IMR-90 (cell line): Measurements from ENCODE around the gene IRGQ. TPM values are rescaled to one million over a fixed set of nuclear protein-coding genes. Genes with fewer than 3 reads are reported as not detected.

ENCODE experiments used
- ATAC-seq: fragments of 200-7000 bp; cut with Tn5 transposase; 2 replicates; pipeline ENCODE4 v1.9.1; 2020; ENCODE audit warnings: low read depth, mild to moderate bottlenecking, moderate library complexity
- BruUV-seq: library from RNA; stranded (reverse); fragments of 400-500 nt; replicated peaks from 2 replicates; lab custom pipeline; 2021; lab: Mats Ljungman, UMichigan
- CTCF ChIA-PET: fragments of 300-600 bp; formaldehyde crosslinking; extraction: SDS; loops from one replicate; lab custom pipeline; 2021; ENCODE audit warnings: antibody characterized with exemption; lab: Yijun Ruan, JAX
- POLR2A ChIA-PET: fragments of 300-600 bp; sonication (Branson Sonifier 250); formaldehyde crosslinking; loops from one replicate; lab custom pipeline; 2022; ENCODE audit warnings: antibody characterized with exemption; ENCODE audit not compliant: unreplicated experiment; lab: Charles Lee
- DNase-seq: peaks from one replicate; pipeline ENCODE4 v3.0.0; 2013
- H2AFZ ChIP-seq: replicated peaks from 2 replicates; pipeline ENCODE3; 2013; ENCODE audit warnings: low read length, mild to moderate bottlenecking; ENCODE audit not compliant: poor library complexity
- H2AK5ac ChIP-seq: 2 replicates; pipeline ENCODE4 v1.6.1; 2013; ENCODE audit warnings: low read depth, low read length, inconsistent platforms
- H2AK9ac ChIP-seq: replicated peaks from 2 replicates; pipeline ENCODE3; 2013; ENCODE audit warnings: mild to moderate bottlenecking, low read depth, low read length, moderate library complexity; ENCODE audit not compliant: poor library complexity
- H2BK120ac ChIP-seq: 2 replicates; pipeline ENCODE4 v1.6.1; 2013; ENCODE audit warnings: low read depth, low read length, inconsistent platforms
- H2BK15ac ChIP-seq: 3 replicates; pipeline ENCODE4 v1.6.1; 2013; ENCODE audit warnings: low read depth, low read length, inconsistent platforms
- H2BK20ac ChIP-seq: 2 replicates; pipeline ENCODE4 v1.6.1; 2013; ENCODE audit warnings: low read depth, mild to moderate bottlenecking, inconsistent platforms, low read length, moderate library complexity
- H2BK5ac ChIP-seq: 2 replicates; pipeline ENCODE4 v1.6.1; 2013; ENCODE audit warnings: mild to moderate bottlenecking, low read depth, low read length, inconsistent platforms; ENCODE audit not compliant: poor library complexity, severe bottlenecking
- H3K14ac ChIP-seq: replicated peaks from 2 replicates; pipeline ENCODE4 v1.6.1; 2013; ENCODE audit warnings: low read depth, low read length, inconsistent platforms
- H3K18ac ChIP-seq: 2 replicates; pipeline ENCODE4 v1.6.1; 2013; ENCODE audit warnings: low read depth, low read length, control low read depth
- H3K23ac ChIP-seq: 2 replicates; pipeline ENCODE4 v1.6.1; 2013; ENCODE audit warnings: low read depth, low read length, inconsistent platforms
- H3K27ac ChIP-seq: 2 replicates; pipeline ENCODE4 v1.5.1; 2013; ENCODE audit warnings: mild to moderate bottlenecking, control low read depth, low read length; ENCODE audit not compliant: insufficient read depth
- H3K27me3 ChIP-seq: 2 replicates; pipeline ENCODE4 v1.6.1; 2013; ENCODE audit warnings: low read length; ENCODE audit not compliant: control insufficient read depth, insufficient read depth
- H3K36me3 ChIP-seq: 2 replicates; pipeline ENCODE4 v1.6.1; 2013; ENCODE audit warnings: low read length, mixed read lengths; ENCODE audit not compliant: control insufficient read depth, insufficient read depth
- H3K4ac ChIP-seq: 2 replicates; pipeline ENCODE4 v1.6.1; 2013; ENCODE audit warnings: low read depth, low read length, inconsistent platforms
- H3K4me1 ChIP-seq: 2 replicates; pipeline ENCODE4 v1.6.1; 2013; ENCODE audit warnings: low read length, mixed read lengths; ENCODE audit not compliant: control insufficient read depth, insufficient read depth
- H3K4me2 ChIP-seq: 2 replicates; pipeline ENCODE4 v1.6.1; 2013; ENCODE audit warnings: low read depth, mild to moderate bottlenecking, control low read depth, low read length, moderate library complexity
- H3K4me3 ChIP-seq: 2 replicates; pipeline ENCODE4 v1.5.1; 2013; ENCODE audit warnings: low read depth, mild to moderate bottlenecking, control low read depth, low read length, moderate library complexity; ENCODE audit not compliant: insufficient read depth
- H3K56ac ChIP-seq: 2 replicates; pipeline ENCODE4 v1.6.1; 2013; ENCODE audit warnings: low read length, inconsistent platforms; ENCODE audit not compliant: insufficient read depth; ENCODE audit errors: extremely low read depth
- H3K79me1 ChIP-seq, 2 experiments: 2 replicates each; pipeline ENCODE4 v1.6.1; 2013; ENCODE audit warnings: low read length in 2 of 2, inconsistent platforms in 1 of 2, low read depth in 1 of 2
- H3K9ac ChIP-seq: 2 replicates; pipeline ENCODE4 v1.6.1; 2013; ENCODE audit warnings: low read depth, low read length, control low read depth
- H3K9me1 ChIP-seq: 2 replicates; pipeline ENCODE4 v1.6.1; 2013; ENCODE audit warnings: low read length, inconsistent platforms; ENCODE audit not compliant: insufficient read depth
- H3K9me3 ChIP-seq: 2 replicates; pipeline ENCODE4 v1.6.1; 2013; ENCODE audit warnings: low read length; ENCODE audit not compliant: control insufficient read depth, insufficient read depth
- H4K20me1 ChIP-seq: 2 replicates; pipeline ENCODE4 v1.6.1; 2013; ENCODE audit warnings: low read length, inconsistent platforms; ENCODE audit not compliant: insufficient read depth
- H4K5ac ChIP-seq: 2 replicates; pipeline ENCODE4 v1.6.1; 2013; ENCODE audit warnings: mild to moderate bottlenecking, low read depth, low read length, control low read depth
- H4K8ac ChIP-seq, 2 experiments: 2 replicates each; pipeline ENCODE4 v1.6.1; 2013; ENCODE audit warnings: low read depth in 2 of 2, low read length in 2 of 2, control low read depth in 1 of 2, inconsistent platforms in 1 of 2
- H4K91ac ChIP-seq: 2 replicates; pipeline ENCODE4 v1.6.1; 2013; ENCODE audit warnings: low read depth, low read length, inconsistent platforms; ENCODE audit not compliant: insufficient read depth
- BHLHE40 ChIP-seq: fragments of 150-350 bp; IDR thresholded peaks from 2 replicates; pipeline ENCODE4 v1.6.1; 2016; ENCODE audit warnings: mild to moderate bottlenecking, low read depth, low read length
- CEBPB ChIP-seq: IDR thresholded peaks from 2 replicates; pipeline ENCODE4 v1.6.1; 2012; ENCODE audit warnings: low read depth, low read length, improper control_type of control experiment
- FOS ChIP-seq: fragments of 150-350 bp; IDR thresholded peaks from 2 replicates; pipeline ENCODE4 v1.6.1; 2016; ENCODE audit warnings: low read depth, low read length
- NFE2L2 ChIP-seq: fragments of 150-350 bp; IDR thresholded peaks from 2 replicates; pipeline ENCODE4 v1.6.1; 2016; ENCODE audit warnings: low read depth, mild to moderate bottlenecking, low read length
- RCOR1 ChIP-seq: IDR thresholded peaks from 2 replicates; pipeline ENCODE4 v1.6.1; 2012; ENCODE audit warnings: mild to moderate bottlenecking, low read length, improper control_type of control experiment; ENCODE audit not compliant: insufficient replicate concordance
- WGBS, 2 experiments: methylation state at CpG; one replicate each; pipeline versions ENCODE4 v1.1.5 to v1.1.7; 2013; ENCODE audit warnings: missing lambda C conversion rate in 2 of 2; ENCODE audit not compliant: insufficient read length in 1 of 2; ENCODE audit errors: extremely low coverage in 2 of 2; 5-methylcytosine and 5-hydroxymethylcytosine counted together
- dilution Hi-C: fragments of 300-500 bp; cut with HindIII; formaldehyde crosslinking; loops from one replicate; pipeline ENCODE4 v1.14.3; 2018; ENCODE audit warnings: low sequenced_read_pairs; ENCODE audit not compliant: unreplicated experiment
- in situ Hi-C: fragments of 300-500 bp; cut with MboI; formaldehyde crosslinking; loops from 3 replicates; pipeline ENCODE4 v1.14.3; 2019; ENCODE audit warnings: low sequenced_read_pairs, inconsistent platforms, mixed read lengths
- intact Hi-C: fragments of 100-400 bp; cut with micrococcal nuclease; formaldehyde crosslinking; loops from 2 replicates; pipeline ENCODE4 v1.10.0; 2022
- polyA plus RNA-seq, 3 experiments: library from polyadenylated mRNA; depleted of rRNA; stranded (reverse); fragments of >200 nt; gene quantifications; 2 replicates each; pipeline ENCODE4 v1.2.3, GENCODE V29; 2012; ENCODE audit warnings: low replicate concordance in 1 of 3
- total RNA-seq: library from RNA; depleted of rRNA; stranded (reverse); fragments of >200 nt; gene quantifications from 2 replicates; pipeline ENCODE4 v1.2.3, GENCODE V29; 2012
- TF ChIP-seq, protein P1 (sequence below): fragments of 150-350 bp; IDR thresholded peaks from 2 replicates; pipeline ENCODE4 v1.6.1; 2016; ENCODE audit warnings: low read depth, mild to moderate bottlenecking, low read length, moderate library complexity, borderline replicate concordance
- TF ChIP-seq, protein P2 (sequence below): fragments of 150-350 bp; IDR thresholded peaks from 2 replicates; pipeline ENCODE4 v1.6.1; 2017; ENCODE audit warnings: mild to moderate bottlenecking, antibody characterized with exemption, low read length, low read depth

Gene IRGQ
- total and polyA plus RNA-seq, 2 of the 4 experiments (the other 2 are of a cell fraction), result 9.0 to 9.9 TPM

DNA sequence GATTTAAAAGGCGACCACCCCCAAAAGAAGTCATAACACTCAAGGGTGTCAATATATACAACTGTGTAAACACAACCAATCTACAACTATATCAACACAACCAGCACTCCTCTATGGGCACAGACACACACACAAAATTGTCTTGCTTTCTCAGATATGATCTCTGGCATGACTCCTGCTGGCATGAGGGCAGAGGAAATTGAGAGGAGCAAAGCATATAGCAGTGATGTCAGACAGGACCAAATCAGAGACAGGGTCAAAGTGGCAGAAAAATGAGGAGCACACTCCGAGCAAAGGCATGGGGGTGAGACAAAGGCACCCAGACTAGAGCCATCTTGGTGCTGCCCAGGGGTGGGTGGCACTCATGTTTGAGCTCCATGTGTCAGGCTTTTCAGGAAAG lies 9.6 kb downstream of the IRGQ start:
- ChIA-PET POLR2A (no interaction called here), CTCF (interaction anchor here (1.0 kb wide), 1 partner anchor 9 kb away, joined by 3 read pairs; no protein-coding TSS in a partner anchor)
- no peak overlapping the region for H2AK9ac ChIP-seq
- H2BK15ac ChIP-seq, result no peak overlapping the region
- peaks cover 11% of the 10 kb centered on the region for H3K9me1 ChIP-seq
- H2BK5ac ChIP-seq, result no peak overlapping the region
- H3K79me1 ChIP-seq, result peaks cover 11 to 45% of the 10 kb centered on the region in 2 experiments
- H3K14ac ChIP-seq, result no peak overlapping the region
- H4K20me1 ChIP-seq, result peaks cover 10% of the 10 kb centered on the region
- H2BK20ac ChIP-seq, result no peak overlapping the region
- no peak overlapping the region for H3K4ac ChIP-seq
- no peak overlapping the region for H3K4me2 ChIP-seq
- no peak overlapping the region for H2BK120ac ChIP-seq
- no peaks in the 10 kb centered on the region for H3K4me1 ChIP-seq
- H3K9me3 ChIP-seq, result no peaks in the 10 kb centered on the region
- dilution Hi-C loops (no loop called here), intact Hi-C loops (no loop called here), in situ Hi-C loops (no loop called here)
- H4K5ac ChIP-seq, result no peak overlapping the region
- H3K9ac ChIP-seq, result no peak overlapping the region
- H3K4me3 ChIP-seq, result no peak overlapping the region
- 100% methylated on average over 1 of the region's 2 CpGs; no CpG with 5 or more reads in 1 of the 2 experiments for WGBS, 2 experiments
- H3K27ac ChIP-seq, result no peak overlapping the region
- no peak overlapping the region for H4K8ac ChIP-seq
- TF ChIP-seq, protein P1, sequence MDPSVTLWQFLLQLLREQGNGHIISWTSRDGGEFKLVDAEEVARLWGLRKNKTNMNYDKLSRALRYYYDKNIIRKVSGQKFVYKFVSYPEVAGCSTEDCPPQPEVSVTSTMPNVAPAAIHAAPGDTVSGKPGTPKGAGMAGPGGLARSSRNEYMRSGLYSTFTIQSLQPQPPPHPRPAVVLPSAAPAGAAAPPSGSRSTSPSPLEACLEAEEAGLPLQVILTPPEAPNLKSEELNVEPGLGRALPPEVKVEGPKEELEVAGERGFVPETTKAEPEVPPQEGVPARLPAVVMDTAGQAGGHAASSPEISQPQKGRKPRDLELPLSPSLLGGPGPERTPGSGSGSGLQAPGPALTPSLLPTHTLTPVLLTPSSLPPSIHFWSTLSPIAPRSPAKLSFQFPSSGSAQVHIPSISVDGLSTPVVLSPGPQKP, result no peak
- TF ChIP-seq CEBPB, result no peak
- TF ChIP-seq BHLHE40, result no peak
- TF ChIP-seq RCOR1, result no peak
- TF ChIP-seq NFE2L2, result no peak
- no peak for TF ChIP-seq FOS
- TF ChIP-seq, protein P2, sequence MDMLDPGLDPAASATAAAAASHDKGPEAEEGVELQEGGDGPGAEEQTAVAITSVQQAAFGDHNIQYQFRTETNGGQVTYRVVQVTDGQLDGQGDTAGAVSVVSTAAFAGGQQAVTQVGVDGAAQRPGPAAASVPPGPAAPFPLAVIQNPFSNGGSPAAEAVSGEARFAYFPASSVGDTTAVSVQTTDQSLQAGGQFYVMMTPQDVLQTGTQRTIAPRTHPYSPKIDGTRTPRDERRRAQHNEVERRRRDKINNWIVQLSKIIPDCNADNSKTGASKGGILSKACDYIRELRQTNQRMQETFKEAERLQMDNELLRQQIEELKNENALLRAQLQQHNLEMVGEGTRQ, result no peak
- H3K23ac ChIP-seq, result no peak overlapping the region
- no peak overlapping the region for H2AK5ac ChIP-seq
- DNase-seq (no peak), ATAC-seq (no peak)
- no peak overlapping the region for H2AFZ ChIP-seq
- no peak overlapping the region for H3K56ac ChIP-seq
- H3K27me3 ChIP-seq, result no peaks in the 10 kb centered on the region
- BruUV-seq, result no TSS peak
- peaks cover 28% of the 10 kb centered on the region for H3K36me3 ChIP-seq
- H4K91ac ChIP-seq, result no peak overlapping the region
- H3K18ac ChIP-seq, result no peak overlapping the region
